OCI-LY1 (cell line): ENCODE measurements around the gene HTR3B.
"Not testable (repeated sequence)": the region's sequence is repeated elsewhere in the genome, so short reads cannot be mapped to it uniquely, and the experiment has no call there.

Source experiments
- H2AFZ ChIP-seq: fragments of 200-600 bp; sonication (generic), shearing (Covaris generic); 2 replicates; pipeline ENCODE4 v1.6.0; 2014; ENCODE audit warnings: antibody characterized with exemption, mild to moderate bottlenecking, low read length
- H3F3A ChIP-seq: fragments of 200-600 bp; sonication (generic), shearing (Covaris generic); 2 replicates; pipeline ENCODE4 v1.6.0; 2014; ENCODE audit warnings: mild to moderate bottlenecking, antibody characterized with exemption, low read length, moderate library complexity; ENCODE audit not compliant: insufficient read depth
- H3K27ac ChIP-seq: fragments of 200-600 bp; sonication (generic); 2 replicates; pipeline ENCODE4 v1.5.1; 2014; ENCODE audit warnings: low read length, mixed run types, mild to moderate bottlenecking, low read depth; ENCODE audit not compliant: poor library complexity, severe bottlenecking
- H3K27me3 ChIP-seq: fragments of 200-600 bp; sonication (generic); 2 replicates; pipeline ENCODE4 v1.6.0; 2014; ENCODE audit warnings: antibody characterized with exemption, mild to moderate bottlenecking, low read length, moderate library complexity; ENCODE audit not compliant: insufficient read depth
- H3K36me3 ChIP-seq: fragments of 200-600 bp; sonication (generic); 2 replicates; pipeline ENCODE4 v1.6.1; 2014; ENCODE audit warnings: mild to moderate bottlenecking, antibody characterized with exemption, low read length, moderate library complexity, mixed read lengths; ENCODE audit not compliant: insufficient read depth
- H3K4me1 ChIP-seq: fragments of 200-600 bp; sonication (generic); 2 replicates; pipeline ENCODE4 v1.5.1; 2014; ENCODE audit warnings: mild to moderate bottlenecking, low read length, moderate library complexity; ENCODE audit not compliant: insufficient read depth, severe bottlenecking
- H3K4me2 ChIP-seq: fragments of 200-600 bp; sonication (generic), shearing (Covaris generic); 2 replicates; pipeline ENCODE4 v1.6.1; 2014; ENCODE audit warnings: low read length
- H3K4me3 ChIP-seq: fragments of 200-600 bp; sonication (generic); 2 replicates; pipeline ENCODE4 v1.5.1; 2014; ENCODE audit warnings: low read length, low read depth, mild to moderate bottlenecking, mixed read lengths; ENCODE audit not compliant: poor library complexity, severe bottlenecking
- H3K79me2 ChIP-seq: fragments of 200-600 bp; shearing (Covaris generic); 2 replicates; pipeline ENCODE4 v1.6.1; 2016; ENCODE audit warnings: mixed run types, low read length, mixed read lengths; ENCODE audit not compliant: insufficient read depth
- H3K9ac ChIP-seq: fragments of 200-600 bp; sonication (generic), shearing (Covaris generic); 2 replicates; pipeline ENCODE4 v1.6.1; 2014; ENCODE audit warnings: mild to moderate bottlenecking, low read length, mixed read lengths
- H3K9me2 ChIP-seq: fragments of 200-600 bp; sonication (generic), shearing (Covaris generic); 2 replicates; pipeline ENCODE4 v1.6.1; 2014; ENCODE audit warnings: low read depth, mild to moderate bottlenecking, low read length, mixed read lengths
- H3K9me3 ChIP-seq: fragments of 200-600 bp; shearing (Covaris generic); 2 replicates; pipeline ENCODE4 v1.6.1; 2014; ENCODE audit warnings: low read length, mixed read lengths
- H4K20me1 ChIP-seq: fragments of 200-600 bp; sonication (generic), shearing (Covaris generic); 2 replicates; pipeline ENCODE4 v1.6.0; 2016; ENCODE audit warnings: mild to moderate bottlenecking, low read length; ENCODE audit not compliant: insufficient read depth
- CTCF ChIP-seq: fragments of 200-600 bp; sonication (generic), shearing (Covaris generic); IDR thresholded peaks from 2 replicates; pipeline ENCODE4 v1.5.1; 2017; ENCODE audit warnings: mild to moderate bottlenecking, antibody characterized with exemption, low read length, moderate library complexity, mixed read lengths
- EZH2 ChIP-seq: fragments of 200-600 bp; sonication (generic), shearing (Covaris generic); IDR thresholded peaks from 2 replicates; pipeline ENCODE4 v1.8.0; 2017; ENCODE audit warnings: borderline replicate concordance, mixed run types, mild to moderate bottlenecking, antibody characterized with exemption, low read length, moderate library complexity, mixed read lengths

Gene HTR3B

DNA sequence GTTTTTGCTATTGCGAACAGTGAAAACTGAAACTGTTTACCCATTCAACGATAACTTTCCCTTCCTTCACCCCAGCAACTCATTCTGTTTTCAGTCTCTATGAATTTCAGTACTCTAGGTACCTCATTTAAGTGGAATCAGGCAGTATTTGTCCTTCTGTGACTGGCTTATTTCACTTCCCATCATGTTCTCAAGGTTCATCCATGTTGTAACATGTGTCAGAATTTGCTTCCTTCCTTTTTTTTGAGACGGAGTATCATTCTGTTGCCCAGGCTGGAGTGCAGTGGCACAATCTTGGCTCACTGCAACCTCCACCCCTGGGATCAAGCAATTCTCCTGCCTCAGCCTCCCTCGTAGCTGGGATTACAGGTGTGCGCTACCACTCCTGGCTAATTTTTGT, 23.7 kb downstream of the HTR3B start:
- no peak for TF ChIP-seq CTCF
- no peak for TF ChIP-seq EZH2
- Histone ChIP-seq H3K27me3 (no peaks in the 10 kb centered on the region), H3K79me2 (no peaks in the 10 kb centered on the region), H2AFZ (no peak overlapping the region), H3F3A (no peaks in the 10 kb centered on the region), H3K9me2 (no peaks in the 10 kb centered on the region), H4K20me1 (no peaks in the 10 kb centered on the region), H3K27ac (no peak overlapping the region), H3K4me1 (no peaks in the 10 kb centered on the region), H3K9ac (no peak overlapping the region), H3K4me3 (no peak overlapping the region), H3K9me3 (no peaks in the 10 kb centered on the region), H3K36me3 (no peaks in the 10 kb centered on the region), H3K4me2 (no peak overlapping the region)

DNA sequence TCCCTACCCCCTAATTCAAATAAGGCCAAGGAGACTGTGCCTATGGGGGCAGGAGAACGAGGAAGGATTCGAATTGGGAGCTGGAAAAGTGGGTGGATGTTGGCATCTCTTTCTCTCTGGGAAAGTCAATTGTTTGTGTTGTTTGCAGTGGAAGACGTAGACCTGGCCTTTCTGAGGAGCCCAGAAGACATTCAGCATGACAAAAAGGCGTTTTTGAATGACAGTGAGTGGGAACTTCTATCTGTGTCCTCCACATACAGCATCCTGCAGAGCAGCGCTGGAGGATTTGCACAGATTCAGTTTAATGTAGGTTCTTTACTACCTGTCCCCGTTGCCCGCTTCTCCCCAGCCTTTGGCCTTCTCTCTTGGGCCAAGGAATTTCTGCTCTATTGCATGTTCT, 28.2 kb downstream of the HTR3B start:
- Histone ChIP-seq H3K27ac (no peak overlapping the region), H3F3A (no peaks in the 10 kb centered on the region), H2AFZ (no peak overlapping the region), H3K9ac (no peak overlapping the region), H3K36me3 (no peaks in the 10 kb centered on the region), H3K4me3 (no peak overlapping the region), H4K20me1 (no peaks in the 10 kb centered on the region), H3K9me3 (no peaks in the 10 kb centered on the region), H3K4me1 (no peaks in the 10 kb centered on the region), H3K4me2 (no peak overlapping the region), H3K79me2 (no peaks in the 10 kb centered on the region), H3K27me3 (no peaks in the 10 kb centered on the region), H3K9me2 (no peaks in the 10 kb centered on the region)
- TF ChIP-seq CTCF (no peak), EZH2 (no peak)

DNA sequence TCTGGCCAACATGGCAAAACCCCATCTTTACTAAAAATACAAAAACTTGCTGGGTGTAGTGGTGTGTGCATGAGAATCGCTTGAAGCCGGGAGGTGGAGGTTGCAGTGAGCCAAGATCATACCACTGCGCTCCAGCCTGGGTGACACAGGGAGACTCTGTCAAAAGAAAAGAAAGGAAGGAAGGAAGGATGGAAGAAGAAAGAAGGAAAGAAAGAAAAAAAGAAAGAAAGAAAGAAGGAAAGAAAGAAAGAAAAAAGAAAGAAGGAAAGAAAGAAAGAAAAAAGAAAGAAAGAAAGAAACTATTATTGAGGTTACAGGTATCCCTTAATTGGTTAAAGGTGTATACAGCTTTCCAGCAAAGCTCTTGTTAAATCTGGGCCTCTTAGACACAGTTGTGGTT, 29.6 kb downstream of the HTR3B start:
- H4K20me1 ChIP-seq, H3K79me2 ChIP-seq, H3K9me2 ChIP-seq, H3F3A ChIP-seq, H3K4me2 ChIP-seq, H3K4me1 ChIP-seq, H2AFZ ChIP-seq, H3K27me3 ChIP-seq, H3K36me3 ChIP-seq, H3K4me3 ChIP-seq, H3K9ac ChIP-seq, H3K27ac ChIP-seq, H3K9me3 ChIP-seq: not testable (repeated sequence)

- Histone ChIP-seq H3K4me3 (no peak overlapping the region), H3K79me2 (no peaks in the 10 kb centered on the region), H3K4me1 (no peaks in the 10 kb centered on the region), H2AFZ (no peak overlapping the region), H3K9me3 (no peaks in the 10 kb centered on the region), H3K27me3 (no peaks in the 10 kb centered on the region), H3K9ac (no peak overlapping the region), H3K4me2 (no peak overlapping the region), H3K36me3 (no peaks in the 10 kb centered on the region), H4K20me1 (no peaks in the 10 kb centered on the region), H3F3A (no peaks in the 10 kb centered on the region), H3K27ac (no peak overlapping the region), H3K9me2 (no peaks in the 10 kb centered on the region)
- TF ChIP-seq EZH2: no peak
Observed at GRCh38 chr11:113934761-113935160, 30.2 kb downstream of the HTR3B start.
